Measurements from ENCODE around the gene PGM3. TPM values are rescaled to one million over a fixed set of nuclear protein-coding genes. Genes with fewer than 3 reads are reported as not detected.

The PGM3 gene
- total and polyA plus RNA-seq, 2 experiments from 2014 or later, result 74.4 to 131 TPM

GRCh38 chr6:83221889-83222479 is 28.9 kb upstream of the PGM3 start:
- TF ChIP-seq EZH2 (IDR thresholded peaks at IDR 0.05; ENCODE audit: insufficient read depth, poor library complexity, severe bottlenecking), result no peak
- no peak for TF ChIP-seq EZH2phosphoT487 (IDR thresholded peaks at IDR 0.05; ENCODE audit: insufficient read depth, low read depth)
- H2AFZ ChIP-seq, result no peak overlapping the region
- H3F3A ChIP-seq (ENCODE audit: insufficient read depth), result no peaks in the 10 kb centered on the region
- H4K20me1 ChIP-seq (ENCODE audit: insufficient read depth), result no peaks in the 10 kb centered on the region
- H3K27ac ChIP-seq, result no peak overlapping the region
- no peaks in the 10 kb centered on the region for H3K79me2 ChIP-seq (ENCODE audit: insufficient read depth)
- no peak overlapping the region for H3K4me3 ChIP-seq
- peak; percentile 58 for DNase-seq
- H3K4me1 ChIP-seq (ENCODE audit: insufficient read depth), result no peaks in the 10 kb centered on the region
- no peaks in the 10 kb centered on the region for H3K27me3 ChIP-seq (replicated peaks; ENCODE audit: insufficient read depth)
- no peak overlapping the region for H3K9ac ChIP-seq
- H3K4me2 ChIP-seq (ENCODE audit: unreplicated experiment), result no peak overlapping the region
- in situ Hi-C loops (cut with MboI), result loop anchor here (5.0 to 10.0 kb wide), 2 partner anchors 183 to 295 kb away; no protein-coding TSS in a partner anchor
- no peaks in the 10 kb centered on the region for H3K9me2 ChIP-seq (ENCODE audit: insufficient read depth)
- H3K36me3 ChIP-seq (ENCODE audit: low read depth), result no peaks in the 10 kb centered on the region
- no peaks in the 10 kb centered on the region for H3K9me3 ChIP-seq (ENCODE audit: low read depth)
- WGBS, 2 experiments (ENCODE audit: low coverage in 1 of 2, low lambda C conversion rate in 2 of 2, missing lambda C conversion rate in 2 of 2), result 55 to 57% methylated on average over 3 of the region's 3 CpGs

GRCh38 chr6:83221276-83221675 is 28.2 kb upstream of the PGM3 start:
- Histone ChIP-seq H3K9me2 (ENCODE audit: insufficient read depth) (no peaks in the 10 kb centered on the region), H3K9me3 (ENCODE audit: low read depth) (no peaks in the 10 kb centered on the region), H3K4me2 (ENCODE audit: unreplicated experiment) (no peak overlapping the region), H3K27ac (no peak overlapping the region), H2AFZ (no peak overlapping the region), H3K79me2 (ENCODE audit: insufficient read depth) (no peaks in the 10 kb centered on the region), H3K4me3 (no peak overlapping the region), H3K27me3 (replicated peaks; ENCODE audit: insufficient read depth) (no peaks in the 10 kb centered on the region), H3K4me1 (ENCODE audit: insufficient read depth) (peaks cover 4% of the 10 kb centered on the region), H4K20me1 (ENCODE audit: insufficient read depth) (no peaks in the 10 kb centered on the region), H3K36me3 (ENCODE audit: low read depth) (no peaks in the 10 kb centered on the region), H3F3A (ENCODE audit: insufficient read depth) (no peaks in the 10 kb centered on the region), H3K9ac (no peak overlapping the region)
- in situ Hi-C loops (cut with MboI), result loop anchor here (5.0 to 10.0 kb wide), 2 partner anchors 184 to 296 kb away; no protein-coding TSS in a partner anchor
- DNase-seq, result no peak
- TF ChIP-seq EZH2 (IDR thresholded peaks at IDR 0.05; ENCODE audit: insufficient read depth, poor library complexity, severe bottlenecking) (no peak), EZH2phosphoT487 (IDR thresholded peaks at IDR 0.05; ENCODE audit: insufficient read depth, low read depth) (no peak)
- 86 to 88% methylated on average over 1 of the region's 1 CpG for WGBS, 2 experiments (ENCODE audit: low coverage in 1 of 2, low lambda C conversion rate in 2 of 2, missing lambda C conversion rate in 2 of 2)

- Histone ChIP-seq H3K9ac (no peak overlapping the region), H3K79me2 (ENCODE audit: insufficient read depth) (no peaks in the 10 kb centered on the region)
These were observed 27.1 kb upstream of the PGM3 start for GRCh38 chr6:83220121-83220520.

GRCh38 chr6:83218646-83219045 is 25.6 kb upstream of the PGM3 start:
- in situ Hi-C loops (cut with MboI), result no loop called here
- no peak overlapping the region for H3K27ac ChIP-seq
- H3K4me3 ChIP-seq, result no peak overlapping the region

More at GRCh38 chr6:83220121-83220520, 27.1 kb upstream of the PGM3 start:
- Histone ChIP-seq H3K9me2 (ENCODE audit: insufficient read depth) (no peaks in the 10 kb centered on the region), H3K4me3 (no peak overlapping the region), H3K27ac (no peak overlapping the region), H4K20me1 (ENCODE audit: insufficient read depth) (no peaks in the 10 kb centered on the region), H3K9me3 (ENCODE audit: low read depth) (no peaks in the 10 kb centered on the region), H2AFZ (no peak overlapping the region), H3K36me3 (ENCODE audit: low read depth) (no peaks in the 10 kb centered on the region), H3K4me1 (ENCODE audit: insufficient read depth) (peaks cover 10% of the 10 kb centered on the region), H3K27me3 (replicated peaks; ENCODE audit: insufficient read depth) (no peaks in the 10 kb centered on the region), H3K4me2 (ENCODE audit: unreplicated experiment) (no peak overlapping the region), H3F3A (ENCODE audit: insufficient read depth) (0 out of 2 replicates have a peak, but pooled peaks cover 8% of the 10 kb centered on the region)
- in situ Hi-C loops (cut with MboI), result loop anchor here (5.0 to 10.0 kb wide), 2 partner anchors 185 to 297 kb away; no protein-coding TSS in a partner anchor
- TF ChIP-seq EZH2 (IDR thresholded peaks at IDR 0.05; ENCODE audit: insufficient read depth, poor library complexity, severe bottlenecking), result no peak
- TF ChIP-seq EZH2phosphoT487 (IDR thresholded peaks at IDR 0.05; ENCODE audit: insufficient read depth, low read depth), result no peak
- no peak for DNase-seq

More at GRCh38 chr6:83218646-83219045, 25.6 kb upstream of the PGM3 start:
- Histone ChIP-seq H2AFZ (no peak overlapping the region), H4K20me1 (ENCODE audit: insufficient read depth) (no peaks in the 10 kb centered on the region), H3K36me3 (ENCODE audit: low read depth) (no peaks in the 10 kb centered on the region), H3K4me2 (ENCODE audit: unreplicated experiment) (no peak overlapping the region), H3K9me2 (ENCODE audit: insufficient read depth) (no peaks in the 10 kb centered on the region), H3K9ac (no peak overlapping the region), H3K4me1 (ENCODE audit: insufficient read depth) (peaks cover 10% of the 10 kb centered on the region), H3F3A (ENCODE audit: insufficient read depth) (0 out of 2 replicates have a peak, but pooled peaks cover 8% of the 10 kb centered on the region), H3K9me3 (ENCODE audit: low read depth) (no peaks in the 10 kb centered on the region), H3K79me2 (ENCODE audit: insufficient read depth) (no peaks in the 10 kb centered on the region), H3K27me3 (replicated peaks; ENCODE audit: insufficient read depth) (no peaks in the 10 kb centered on the region)
- WGBS, 2 experiments (ENCODE audit: low coverage in 1 of 2, low lambda C conversion rate in 2 of 2, missing lambda C conversion rate in 2 of 2), result 22 to 37% methylated on average over 3 of the region's 3 CpGs
- no peak for DNase-seq
- TF ChIP-seq EZH2 (IDR thresholded peaks at IDR 0.05; ENCODE audit: insufficient read depth, poor library complexity, severe bottlenecking) (no peak), EZH2phosphoT487 (IDR thresholded peaks at IDR 0.05; ENCODE audit: insufficient read depth, low read depth) (no peak)
